Fibroblast of peridontal ligament (primary cell): ENCODE results near the gene DEAF1.
A peak's percentile ranks its signal among the peaks of the same experiment; 100 is the strongest.

Source experiments
- DNase-seq: peaks from one replicate; pipeline ENCODE4 v3.0.0-alpha.2; 2010; ENCODE audit errors: extremely low read depth

The DEAF1 gene

DNA sequence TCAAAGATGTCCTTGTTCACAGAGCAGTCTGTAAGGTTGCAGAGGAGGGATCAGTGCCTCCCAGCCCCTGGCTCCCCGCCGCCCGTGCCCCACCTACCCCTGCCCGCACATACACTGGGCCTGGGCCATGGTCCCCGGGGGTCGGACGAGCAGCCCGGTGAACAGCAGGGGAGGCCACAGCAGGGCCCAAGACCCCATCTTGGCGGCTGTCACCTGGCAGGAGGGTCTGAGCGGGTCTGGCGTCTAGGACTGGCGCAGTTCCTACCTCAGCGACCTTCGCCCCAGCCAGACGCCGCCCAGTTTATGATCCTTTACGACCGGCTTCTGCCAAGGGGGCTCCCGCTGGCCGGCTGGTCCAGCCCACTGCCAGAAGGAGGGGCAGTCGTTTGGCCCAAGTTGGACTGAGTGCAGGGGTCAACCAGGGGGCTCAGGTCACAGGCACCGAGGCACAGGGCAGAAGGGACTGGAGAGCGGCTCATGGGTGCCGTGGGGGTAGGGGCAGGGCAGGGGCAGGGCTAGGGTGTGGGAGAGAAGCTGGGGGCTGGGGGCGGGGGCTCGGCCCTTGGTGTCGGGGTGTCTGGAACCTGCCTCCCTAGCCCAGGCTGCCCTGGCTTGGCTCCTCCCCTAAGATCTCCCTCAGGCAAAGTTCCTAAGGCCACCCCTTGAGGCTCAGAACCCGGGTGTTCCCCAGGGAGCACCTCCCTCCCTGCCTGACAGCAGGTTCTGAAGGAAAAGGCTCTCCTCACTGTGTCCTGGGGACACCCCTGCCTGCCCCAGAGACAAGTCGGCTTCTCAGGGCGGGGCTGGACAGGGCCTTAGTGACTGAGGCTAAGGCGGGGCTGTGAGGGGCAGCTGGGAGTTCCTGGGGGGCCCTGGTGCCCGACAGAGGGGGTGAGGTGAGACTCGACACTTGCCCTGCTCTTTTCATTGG is 70.1 kb downstream of the DEAF1 start, which contains the start of gene CDHR5:
TSS of gene CDHR5 (minus strand) at position 251 of the 931 bp plus-strand sequence. CDS start at position 198, 53 bp downstream.
- DNase-seq = no peak

DNA sequence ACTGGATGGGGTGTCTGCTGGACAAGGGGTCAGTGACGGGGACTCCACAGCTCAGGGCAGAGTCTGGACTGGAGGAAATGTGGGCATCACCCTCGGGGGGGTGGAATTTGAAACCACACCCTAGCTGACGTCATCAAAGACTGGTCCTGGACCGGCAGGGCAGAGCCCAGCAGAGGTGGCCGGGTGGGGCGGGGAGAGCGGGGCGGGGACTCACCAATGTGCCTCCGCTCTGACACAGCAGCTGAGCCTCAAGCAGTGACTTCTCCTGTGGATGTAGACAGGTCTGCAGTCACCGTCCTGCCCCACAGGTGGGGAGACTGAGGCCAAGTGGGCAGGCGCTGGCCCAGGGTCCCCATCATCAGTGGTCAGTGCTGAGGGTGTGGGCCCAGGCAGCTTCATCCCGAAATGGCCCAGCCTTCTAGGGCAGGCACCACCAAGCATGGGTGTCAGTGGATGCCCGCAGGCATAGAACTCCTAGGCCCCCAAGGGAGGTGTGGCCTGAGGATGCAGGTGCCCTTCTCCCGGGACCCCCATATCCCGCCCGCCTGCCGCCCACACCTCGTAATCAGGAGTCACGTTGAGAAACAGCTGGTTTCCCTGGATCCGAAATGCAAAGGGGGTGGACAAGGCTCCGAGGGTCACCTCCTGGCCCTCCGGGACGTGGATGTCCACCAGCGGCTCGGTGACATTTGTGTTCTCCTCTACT is 70.9 kb downstream of the DEAF1 start:
- no peak for DNase-seq

DNA sequence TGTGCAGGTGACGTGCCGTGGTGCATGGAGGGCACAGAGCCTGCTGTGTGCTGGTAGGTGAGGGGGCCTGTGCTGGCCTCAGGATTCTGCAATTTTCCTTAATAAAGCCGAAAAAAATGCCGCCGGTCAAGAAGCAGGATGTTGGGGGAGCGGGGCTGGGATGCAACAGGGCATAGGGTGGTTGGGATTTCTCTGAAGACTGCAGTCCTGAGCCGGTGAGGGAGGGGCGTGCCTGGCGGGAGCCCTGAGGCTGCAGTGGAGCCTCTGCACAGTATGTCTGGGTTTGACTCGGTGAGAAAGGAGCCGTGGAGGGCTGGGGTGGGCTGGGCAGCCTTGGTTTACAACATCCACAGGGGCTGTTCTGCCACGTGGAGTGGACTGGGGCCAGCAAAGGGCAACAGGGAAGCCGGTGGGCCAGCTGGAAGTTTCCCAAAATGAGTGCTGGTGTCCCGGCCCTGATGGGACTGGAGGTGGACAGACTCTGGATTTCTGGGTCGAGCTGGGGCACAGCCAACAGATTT is 71.6 kb downstream of the DEAF1 start:
- no peak for DNase-seq

DNA sequence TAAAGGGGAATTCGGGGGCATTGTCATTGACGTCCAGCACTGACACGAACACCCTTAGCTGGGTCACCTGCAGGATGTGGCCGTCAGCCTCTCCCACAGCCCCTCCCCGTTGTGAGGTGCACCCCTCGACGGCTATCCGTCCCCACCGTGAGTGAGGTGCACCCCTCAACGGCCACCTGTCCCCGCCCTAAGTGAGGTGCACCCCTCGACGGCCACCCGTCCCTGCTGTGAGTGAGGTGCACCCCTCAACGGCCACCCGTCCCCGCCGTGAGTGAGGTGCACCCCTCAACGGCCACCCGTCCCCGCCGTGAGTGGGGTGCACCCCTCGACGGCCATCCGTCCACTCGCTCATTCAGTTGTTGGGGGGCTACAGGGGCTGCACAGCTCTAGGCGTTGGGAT is 73.2 kb downstream of the DEAF1 start:
- no peak for DNase-seq

DNA sequence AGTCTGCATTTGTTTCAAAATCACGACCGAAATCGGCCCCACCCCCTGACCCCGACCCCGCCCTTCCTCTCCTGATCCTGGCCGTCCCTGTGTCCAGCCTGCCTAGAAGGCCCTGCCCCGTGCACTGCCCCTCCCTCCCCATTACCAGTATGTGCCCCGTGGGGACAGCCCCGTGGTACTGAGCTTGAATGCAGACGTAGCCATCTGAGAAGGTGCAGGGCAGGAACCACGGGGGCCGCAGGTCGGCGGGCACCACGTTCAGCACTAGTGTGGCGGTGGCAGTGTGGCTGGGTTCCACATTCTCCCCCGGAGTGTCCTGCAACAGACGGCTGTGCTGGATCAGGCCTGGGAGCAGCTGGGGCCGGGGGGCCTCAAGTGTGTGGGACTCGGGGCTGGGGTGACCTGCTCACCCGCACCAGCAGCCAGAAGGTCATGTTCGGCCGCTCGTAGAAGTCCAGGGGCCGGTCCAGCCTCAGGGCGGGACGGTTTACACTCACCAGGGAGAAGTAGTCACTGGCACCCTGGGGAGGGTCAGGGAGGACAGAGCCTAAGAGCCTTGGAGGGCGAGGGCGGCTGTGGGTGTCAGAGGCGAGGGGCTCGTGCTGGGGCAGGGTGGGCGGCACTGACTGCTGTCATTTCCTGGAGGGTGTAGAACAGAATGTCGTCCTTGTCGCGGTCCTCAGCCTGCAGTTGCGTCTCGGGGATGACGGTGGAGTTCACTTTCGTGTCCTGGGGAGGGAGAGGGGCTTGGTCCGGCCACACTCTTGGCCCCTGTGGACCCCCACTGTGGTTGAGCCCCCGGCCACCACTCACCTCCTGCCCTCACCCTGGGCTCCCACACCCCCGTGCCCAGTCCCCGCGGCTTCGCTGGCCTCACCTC is 73.8 kb downstream of the DEAF1 start:
- no peak for DNase-seq

DNA sequence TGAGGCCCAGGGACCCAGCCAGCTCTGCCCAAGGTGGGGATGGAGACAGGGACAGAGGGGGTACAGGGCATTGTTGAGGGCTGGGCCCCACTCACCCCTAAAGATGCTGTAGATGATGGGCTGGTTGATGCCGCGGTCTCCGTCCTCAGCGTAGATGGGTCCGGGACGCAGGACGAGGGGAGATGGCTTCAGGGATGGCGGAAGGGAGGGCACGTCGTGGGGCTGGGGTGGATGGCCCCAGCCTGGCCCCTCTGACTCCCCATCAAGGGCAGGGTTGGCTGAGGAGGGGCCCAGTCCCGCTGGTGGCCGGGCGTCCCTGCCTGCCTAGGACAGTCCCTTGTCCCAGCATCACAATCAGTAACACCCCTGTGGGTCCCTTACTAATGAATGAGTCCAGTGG is 74.8 kb downstream of the DEAF1 start:
- no peak for DNase-seq

DNA sequence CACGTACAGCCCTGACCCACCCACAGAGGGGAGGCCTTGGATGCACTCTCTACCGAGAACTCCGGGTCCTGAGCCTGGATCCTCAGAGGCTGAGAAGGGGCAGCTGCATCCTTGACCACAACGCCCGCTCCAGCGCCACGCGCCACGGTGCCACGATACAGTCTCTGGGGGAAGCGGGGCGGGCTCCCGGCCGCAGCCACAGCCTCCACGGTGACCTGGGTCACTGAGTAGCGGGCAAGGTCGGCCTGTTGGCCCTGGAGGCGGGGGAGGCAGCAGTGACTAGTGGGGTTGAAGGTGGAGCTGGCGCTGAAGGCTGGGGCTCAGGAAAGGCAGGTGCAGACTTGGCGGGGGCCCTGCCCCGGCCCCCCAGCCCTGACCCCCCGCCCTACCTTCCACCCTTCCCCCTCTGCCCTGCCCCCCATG is 75.4 kb downstream of the DEAF1 start:
- DNase-seq = no peak

DNA sequence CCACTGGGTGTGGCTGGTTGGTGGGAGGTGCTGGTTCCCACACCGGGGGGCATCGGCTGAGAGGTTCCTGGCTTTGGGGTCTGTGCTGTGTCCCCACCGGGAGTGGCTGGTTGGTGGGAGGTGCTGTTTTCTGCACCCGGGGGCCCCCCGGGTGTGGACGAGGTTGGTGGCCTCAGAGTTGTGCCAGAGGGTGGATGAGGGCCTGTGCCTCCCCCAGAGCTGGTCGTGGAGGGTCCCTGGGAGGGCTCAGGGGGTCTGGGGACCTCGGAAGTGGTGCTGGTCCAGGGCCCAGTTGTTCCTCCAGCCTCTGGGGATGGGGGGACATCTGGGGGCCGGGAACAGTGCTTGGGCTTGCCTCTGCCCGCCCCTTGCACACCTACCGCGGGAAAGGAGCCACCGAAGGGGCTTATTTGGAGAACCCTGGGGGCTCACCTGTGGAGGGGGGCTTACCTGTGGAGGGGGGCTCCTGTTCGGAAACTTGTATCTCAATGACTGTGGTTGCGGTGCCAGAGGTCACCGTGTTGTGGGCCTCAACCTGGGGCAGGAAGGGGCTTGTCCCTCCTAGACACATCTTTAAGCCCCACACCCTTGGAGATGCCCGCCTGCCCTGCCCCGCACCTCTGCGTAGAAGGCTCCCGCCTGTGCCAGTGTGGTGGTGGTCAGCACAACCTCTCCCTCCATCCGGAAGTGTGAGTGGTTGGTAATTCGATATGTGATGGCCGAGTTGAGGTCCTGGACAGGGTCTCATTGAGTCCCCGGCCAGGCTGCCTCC is 76.0 kb downstream of the DEAF1 start:
- DNase-seq = no peak

DNA sequence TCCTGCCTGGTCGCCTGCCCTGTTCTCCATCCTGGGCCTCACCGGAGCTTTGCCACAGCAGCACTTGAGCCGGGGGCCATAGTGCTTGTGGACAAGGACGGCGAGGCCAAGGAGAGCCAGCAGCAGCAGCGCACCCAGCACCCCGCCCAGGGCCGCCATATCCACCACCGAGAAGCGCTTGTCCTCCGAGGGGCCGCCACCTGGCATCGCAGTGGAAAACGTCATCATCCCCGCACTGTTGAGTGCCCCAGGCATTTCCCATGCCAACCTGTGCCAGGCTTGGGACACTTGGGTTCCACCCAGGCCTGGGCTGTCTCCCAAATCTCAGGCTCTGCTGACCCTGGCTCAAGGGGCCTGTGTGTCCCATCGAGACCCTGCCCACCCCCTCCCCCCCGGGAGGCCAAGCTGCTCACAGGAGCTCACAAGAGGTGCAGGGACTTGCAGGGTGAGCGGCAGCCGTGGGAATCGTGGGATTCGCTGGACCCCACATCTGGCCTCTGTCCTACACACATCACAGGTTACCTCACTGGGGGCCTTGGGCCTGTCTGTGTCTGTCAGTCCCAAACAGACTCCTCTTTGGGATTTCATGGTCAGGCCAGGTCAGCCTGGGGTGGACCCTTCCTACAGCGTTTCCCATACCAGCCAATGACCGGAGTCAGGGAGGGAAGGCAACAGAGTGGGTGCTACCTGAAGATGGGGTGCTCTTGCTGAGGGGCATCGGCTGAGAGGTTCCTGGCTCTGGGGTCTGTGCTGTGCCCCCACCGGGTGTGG is 76.9 kb downstream of the DEAF1 start:
- no peak for DNase-seq

DNA sequence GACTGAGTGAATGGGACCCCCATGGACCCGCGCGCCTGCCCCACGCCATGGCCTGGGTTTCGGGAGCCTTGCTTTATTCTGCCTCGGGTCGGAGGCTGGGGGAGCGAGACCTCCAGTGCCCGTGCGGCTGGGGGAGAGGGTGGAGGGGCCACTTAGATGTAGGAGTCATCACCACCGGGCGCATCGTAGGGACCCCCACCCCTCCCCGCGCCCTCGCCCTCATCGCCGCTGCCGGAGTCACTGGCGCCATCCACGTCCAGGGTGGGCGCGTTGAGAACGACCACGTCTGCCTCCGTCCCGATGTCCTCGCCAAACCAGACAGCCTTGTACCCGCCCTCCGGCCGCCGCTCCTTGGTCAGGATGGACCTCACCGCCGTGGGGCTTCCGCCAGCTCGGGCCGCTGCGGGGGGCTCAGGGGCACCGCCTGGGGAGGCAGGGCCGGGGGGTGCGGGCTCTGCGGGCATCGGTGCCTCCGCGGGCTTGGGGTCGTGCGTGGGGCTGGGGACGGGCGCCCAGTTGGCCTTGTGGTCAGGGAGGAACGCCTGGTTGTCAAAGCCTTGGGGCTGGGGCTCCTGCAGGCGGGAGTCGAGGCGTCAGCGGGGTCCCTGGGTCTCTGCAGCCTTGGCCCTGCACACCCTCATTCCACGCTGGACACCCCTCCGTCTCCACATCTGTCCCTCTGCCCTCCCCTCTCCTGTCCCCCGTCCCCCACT is 77.7 kb downstream of the DEAF1 start:
- no peak for DNase-seq

DNA sequence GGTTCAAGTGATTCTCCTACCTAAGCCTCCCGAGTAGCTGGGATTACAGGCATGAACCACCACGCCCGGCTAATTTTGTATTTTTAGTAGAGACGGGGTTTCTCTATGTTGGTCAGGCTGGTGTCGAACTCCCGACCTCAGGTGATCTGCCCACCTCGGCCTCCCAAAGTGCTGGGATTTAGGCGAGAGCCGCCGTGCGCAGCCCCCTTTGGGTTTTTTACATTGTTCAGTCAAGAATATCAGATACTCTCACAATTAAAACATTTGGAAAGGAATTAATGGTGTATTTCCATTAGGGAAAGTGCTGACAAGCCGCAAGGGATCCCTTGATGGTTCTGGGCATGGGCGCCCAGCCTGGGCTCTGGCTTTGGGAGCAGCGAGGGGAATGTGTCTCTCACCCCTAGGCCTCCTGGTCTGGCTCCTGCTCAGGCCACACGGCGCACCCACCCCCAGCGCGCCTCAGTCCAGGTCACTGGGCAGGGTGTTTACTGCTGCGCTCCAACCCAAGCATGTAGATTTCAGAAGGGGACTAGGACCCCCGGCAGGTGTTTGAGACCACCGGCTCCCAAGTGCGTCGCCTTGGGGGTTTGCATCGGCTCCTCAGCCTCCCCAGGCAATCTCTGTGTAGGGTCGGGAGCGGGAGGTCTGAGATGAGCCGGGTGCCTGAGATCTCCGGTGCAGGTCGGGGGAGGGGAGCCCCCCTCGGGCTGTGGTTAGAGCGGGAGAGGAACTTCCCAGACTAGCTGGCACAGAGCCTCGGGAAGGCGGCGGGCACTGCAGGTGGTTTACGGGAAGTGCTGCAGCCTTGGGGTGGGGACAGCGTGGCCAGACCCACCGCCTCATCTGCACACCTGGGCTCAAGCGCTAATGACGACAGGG is 78.5 kb downstream of the DEAF1 start:
- DNase-seq = no peak

DNA sequence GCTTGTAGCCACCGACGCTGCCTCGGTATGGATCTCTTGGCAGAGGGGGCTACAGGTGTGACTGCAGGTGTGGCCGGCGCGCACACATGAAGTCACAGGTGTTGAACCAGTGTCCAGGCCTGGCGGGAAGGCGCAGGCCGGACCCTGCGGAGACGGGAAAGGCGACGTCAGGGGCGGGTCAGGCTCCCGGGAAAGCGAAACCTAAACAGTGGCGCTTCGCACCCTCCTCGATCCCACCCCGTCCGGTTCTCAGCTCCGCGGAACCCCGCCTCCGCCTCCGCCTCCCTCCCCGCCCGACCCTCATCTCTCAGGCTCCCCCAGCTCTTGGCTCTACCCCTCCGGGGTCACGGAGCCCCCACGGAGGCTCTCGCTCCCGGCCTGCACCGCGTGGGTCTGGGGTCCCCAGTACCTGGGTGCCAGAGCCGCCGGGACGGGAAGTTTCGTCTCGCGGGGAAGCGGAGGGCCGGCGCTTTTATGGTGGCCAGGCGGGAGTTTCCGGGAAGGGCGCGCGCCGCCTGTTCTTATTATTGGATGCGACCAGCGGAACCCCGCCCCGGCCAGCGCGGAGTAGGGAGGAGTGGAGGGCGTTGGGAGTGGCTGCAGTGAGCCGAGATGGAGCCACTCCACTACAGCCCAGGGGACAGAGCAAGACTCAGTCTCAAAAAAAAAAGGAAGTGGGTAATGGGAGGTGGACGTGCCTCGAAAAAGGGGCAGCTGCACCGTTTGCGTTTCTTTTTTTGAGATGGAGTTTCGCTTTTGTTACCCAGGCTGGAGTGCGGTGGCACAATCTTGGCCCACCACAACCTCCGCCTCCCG is 79.3 kb downstream of the DEAF1 start, which contains the start of gene IRF7:
TSS of gene IRF7 (minus strand) at position 447 of the 816 bp plus-strand sequence. CDS start 586 bp downstream, outside the sequence.
- peak; percentile 84 for DNase-seq

DNA sequence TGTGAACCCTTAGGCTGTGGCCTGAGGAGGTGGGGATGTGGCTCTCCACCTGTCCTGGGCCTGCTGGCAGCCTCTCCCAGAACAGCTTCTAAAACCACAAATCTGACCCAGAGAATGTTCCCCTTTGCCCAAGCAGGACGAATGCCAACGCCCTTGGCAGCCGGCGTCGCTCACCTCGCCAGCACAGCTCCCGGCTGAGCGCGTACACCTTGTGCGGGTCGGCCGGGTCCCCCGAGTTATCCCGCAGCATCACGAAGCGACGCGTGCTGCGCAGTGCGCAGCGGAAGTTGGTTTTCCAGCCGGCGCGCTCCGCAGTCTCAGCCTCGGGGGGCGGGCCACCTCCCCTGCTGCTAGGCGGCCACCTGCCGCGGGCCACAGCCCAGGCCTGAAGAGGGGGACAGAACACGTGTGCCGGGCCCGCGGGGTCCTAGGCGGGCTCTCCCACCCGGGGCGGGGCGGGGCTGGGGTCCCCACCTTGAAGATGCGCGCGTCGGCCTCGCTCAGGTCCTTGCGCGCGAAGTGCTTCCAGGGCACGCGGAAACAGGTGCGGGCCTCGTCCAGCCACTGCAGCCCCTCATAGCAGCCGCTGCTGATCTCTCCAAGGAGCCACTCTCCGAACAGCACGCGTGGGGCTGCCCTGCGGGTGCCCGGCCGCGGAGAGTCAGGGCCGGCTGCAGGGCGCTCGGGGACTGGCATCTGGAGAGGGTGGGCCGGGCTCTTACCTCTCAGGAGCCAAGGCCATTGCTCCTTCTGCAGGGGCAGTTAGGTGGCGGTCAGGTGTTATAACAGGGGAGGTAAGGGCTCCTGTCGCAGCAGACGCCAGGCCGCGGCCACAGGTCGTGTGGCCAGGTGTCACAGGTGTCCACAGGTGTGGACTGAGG is 80.2 kb downstream of the DEAF1 start:
- no peak for DNase-seq

DNA sequence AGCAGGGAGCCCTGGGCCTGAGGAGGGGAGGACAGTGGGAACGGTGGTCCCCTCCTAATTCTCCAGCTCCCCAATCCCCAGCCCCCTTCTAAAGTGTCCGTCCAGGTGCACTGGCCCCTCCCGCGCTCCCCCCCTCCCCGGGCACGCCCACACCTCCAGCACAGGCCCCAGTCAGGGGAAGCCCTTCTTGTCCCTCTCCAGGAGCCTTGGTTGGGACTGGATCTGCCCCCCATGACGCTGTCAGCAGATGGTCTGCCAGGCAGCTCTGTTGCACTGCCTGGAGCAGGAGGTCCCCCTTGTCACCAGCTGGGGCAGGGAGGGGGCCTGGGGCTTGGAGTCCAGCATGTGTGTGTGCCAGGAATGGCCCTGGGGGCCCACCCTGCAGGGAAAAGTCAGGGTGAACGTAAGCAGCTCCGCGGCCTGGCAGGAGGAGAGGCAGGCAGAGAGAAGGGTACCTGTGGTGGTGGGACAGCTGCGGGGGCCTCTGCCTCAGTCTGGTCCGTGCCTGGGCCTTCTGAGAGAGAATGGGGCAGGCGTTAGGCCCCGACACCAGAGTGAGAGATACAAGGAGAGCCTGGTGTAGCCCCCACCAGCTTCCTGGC is 80.9 kb downstream of the DEAF1 start:
- no peak for DNase-seq

DNA sequence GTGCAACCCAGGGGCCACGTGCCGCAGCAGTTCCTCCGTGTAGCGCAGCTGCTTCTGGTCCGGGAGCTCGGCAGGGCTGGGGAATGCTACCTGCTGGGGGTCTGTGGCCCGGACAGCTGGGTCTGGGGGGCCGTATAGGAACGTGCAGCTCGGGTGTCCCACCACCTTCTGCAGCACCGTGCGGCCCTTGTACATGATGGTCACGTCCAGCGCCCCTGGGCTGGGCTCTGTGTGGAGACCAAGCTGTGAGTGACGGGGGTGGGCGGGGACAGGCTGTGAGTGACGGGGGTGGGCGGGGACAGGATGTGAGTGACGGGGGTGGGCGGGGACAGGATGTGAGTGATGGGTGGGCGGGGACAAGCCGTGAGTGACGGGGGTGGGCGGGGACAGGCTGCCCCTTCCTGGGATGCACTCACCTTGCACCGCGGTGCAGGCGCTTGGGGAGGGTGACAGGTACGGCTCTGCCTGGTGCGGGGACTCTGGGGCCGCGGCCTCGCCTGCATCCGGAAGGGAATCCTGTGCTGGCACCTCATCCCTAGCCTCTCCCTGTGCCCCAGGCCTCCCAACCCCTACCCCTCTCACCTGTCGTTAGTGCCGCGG is 81.6 kb downstream of the DEAF1 start:
- no peak for DNase-seq

DNA sequence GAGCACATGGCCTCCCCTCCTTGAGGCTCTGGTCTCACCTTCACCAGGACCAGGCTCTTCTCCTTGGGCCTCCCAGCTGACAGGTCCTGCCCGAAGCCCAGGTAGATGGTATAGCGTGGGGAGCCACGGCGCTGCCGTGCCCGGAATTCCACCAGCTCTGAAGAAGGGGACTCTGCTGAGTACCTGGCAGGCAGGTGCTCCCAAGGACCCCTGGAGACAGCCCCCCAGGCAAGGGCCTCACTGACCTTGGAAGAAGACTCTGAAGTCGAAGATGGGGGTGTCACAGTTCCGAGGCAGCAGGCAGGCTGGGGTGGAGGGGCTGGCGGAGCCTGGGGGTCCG is 82.1 kb downstream of the DEAF1 start:
- no peak for DNase-seq
